ENCODE data around the gene MDM2.

DNA sequence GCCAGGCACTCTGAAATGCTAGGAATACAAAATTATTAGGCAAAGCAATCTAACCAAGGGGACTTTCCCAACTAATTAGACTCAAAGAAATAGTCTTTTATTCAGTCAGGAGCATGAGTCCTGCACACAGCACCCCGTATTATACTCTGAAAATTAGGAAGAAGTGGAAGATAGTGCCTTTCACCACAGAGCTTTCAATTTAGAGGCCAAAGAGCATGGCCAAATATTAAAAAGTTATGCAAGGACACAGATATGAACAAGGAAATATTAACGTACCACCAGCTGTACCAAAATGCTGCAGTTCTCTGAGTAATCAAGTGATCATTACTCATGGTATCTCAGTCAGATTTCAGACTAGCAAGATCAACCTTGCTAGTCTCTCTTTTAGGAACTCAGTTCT is 22.6 kb upstream of the MDM2 start:
- TF ChIP-seq, protein P1, sequence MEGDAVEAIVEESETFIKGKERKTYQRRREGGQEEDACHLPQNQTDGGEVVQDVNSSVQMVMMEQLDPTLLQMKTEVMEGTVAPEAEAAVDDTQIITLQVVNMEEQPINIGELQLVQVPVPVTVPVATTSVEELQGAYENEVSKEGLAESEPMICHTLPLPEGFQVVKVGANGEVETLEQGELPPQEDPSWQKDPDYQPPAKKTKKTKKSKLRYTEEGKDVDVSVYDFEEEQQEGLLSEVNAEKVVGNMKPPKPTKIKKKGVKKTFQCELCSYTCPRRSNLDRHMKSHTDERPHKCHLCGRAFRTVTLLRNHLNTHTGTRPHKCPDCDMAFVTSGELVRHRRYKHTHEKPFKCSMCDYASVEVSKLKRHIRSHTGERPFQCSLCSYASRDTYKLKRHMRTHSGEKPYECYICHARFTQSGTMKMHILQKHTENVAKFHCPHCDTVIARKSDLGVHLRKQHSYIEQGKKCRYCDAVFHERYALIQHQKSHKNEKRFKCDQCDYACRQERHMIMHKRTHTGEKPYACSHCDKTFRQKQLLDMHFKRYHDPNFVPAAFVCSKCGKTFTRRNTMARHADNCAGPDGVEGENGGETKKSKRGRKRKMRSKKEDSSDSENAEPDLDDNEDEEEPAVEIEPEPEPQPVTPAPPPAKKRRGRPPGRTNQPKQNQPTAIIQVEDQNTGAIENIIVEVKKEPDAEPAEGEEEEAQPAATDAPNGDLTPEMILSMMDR (IDR thresholded peaks at IDR 0.05), result no peak
- no peak for TF ChIP-seq POLR2A (IDR thresholded peaks at IDR 0.05)
